HG03064 (cell line): ENCODE data around the gene MBP.

Source experiments
- ATAC-seq: cut with Tn5 transposase; IDR thresholded peaks from one replicate; pipeline ENCODE4 v1.9.1; 2021; ENCODE audit warnings: low read depth; ENCODE audit not compliant: unreplicated experiment

Gene MBP

GRCh38 chr18:77088963-77089722, 43.4 kb downstream of the MBP start:
- no peak for ATAC-seq

- ATAC-seq: no peak
Observed at GRCh38 chr18:77087393-77088141, 45.0 kb downstream of the MBP start.

GRCh38 chr18:77086656-77087392, 45.8 kb downstream of the MBP start:
- ATAC-seq: no peak

- no peak for ATAC-seq
Observed at GRCh38 chr18:77086034-77086433, 46.5 kb downstream of the MBP start.

- no peak for ATAC-seq
Observed at GRCh38 chr18:77084688-77085035, 47.9 kb downstream of the MBP start.

GRCh38 chr18:77082316-77082955, 50.1 kb downstream of the MBP start:
- no peak for ATAC-seq

GRCh38 chr18:77081390-77081778, 51.2 kb downstream of the MBP start:
- ATAC-seq: no peak

GRCh38 chr18:77079954-77080682, 52.5 kb downstream of the MBP start:
- peak; percentile 80 for ATAC-seq

GRCh38 chr18:77079088-77079487, 53.5 kb downstream of the MBP start:
- ATAC-seq: no peak

- no peak for ATAC-seq
Observed at GRCh38 chr18:77078690-77079070, 53.9 kb downstream of the MBP start.

- ATAC-seq: no peak
Observed at GRCh38 chr18:77077941-77078689, 54.5 kb downstream of the MBP start.

GRCh38 chr18:77077401-77077800, 55.2 kb downstream of the MBP start:
- ATAC-seq: no peak

GRCh38 chr18:77076111-77076510, 56.5 kb downstream of the MBP start:
- ATAC-seq: no peak

GRCh38 chr18:77074431-77074830, 58.2 kb downstream of the MBP start:
- no peak for ATAC-seq

GRCh38 chr18:77073336-77074093, 59.1 kb downstream of the MBP start:
- no peak for ATAC-seq

- no peak for ATAC-seq
Observed at GRCh38 chr18:77072566-77072965, 60.0 kb downstream of the MBP start.

GRCh38 chr18:77071711-77072292, 60.8 kb downstream of the MBP start:
- no peak for ATAC-seq

- no peak for ATAC-seq
Observed at GRCh38 chr18:77071061-77071460, 61.5 kb downstream of the MBP start.

- no peak for ATAC-seq
Observed at GRCh38 chr18:77070627-77071026, 62.0 kb downstream of the MBP start.
